Tibial artery (tissue), 4 donors: Measurements from ENCODE around the gene TM9SF4.
A peak's percentile ranks its signal among the peaks of the same experiment; 100 is the strongest.

ENCODE experiments used
- DNase-seq, 2 donors: peaks; one replicate each; pipeline ENCODE4 v3.0.0-alpha.2; 2019
- H3K27ac ChIP-seq, 2 donors: fragments of 200-600 bp; sonication (generic) in 1 of 2; 1 replicate in 1 of 2; 2 replicates in 1 of 2; pipeline ENCODE4 v1.5.1; 2018 to 2019; ENCODE audit warnings: mild to moderate bottlenecking in 1 of 2
- H3K27me3 ChIP-seq, 2 donors: fragments of 200-600 bp; sonication (generic) in 1 of 2; one replicate each; pipeline versions ENCODE4 v1.5.1 to v1.6.0; 2016 to 2019
- H3K36me3 ChIP-seq, 3 donors: fragments of 200-600 bp; sonication (generic) in 2 of 3; one replicate each; pipeline ENCODE4 v1.5.1; 2016 to 2019; ENCODE audit warnings: mild to moderate bottlenecking in 2 of 3
- H3K4me1 ChIP-seq, 4 donors: fragments of 200-600 bp; sonication (generic) in 2 of 4; 1 replicate in 3 of 4; 2 replicates in 1 of 4; pipeline ENCODE4 v1.5.1; 2016 to 2019
- H3K4me3 ChIP-seq, 2 donors: fragments of 200-600 bp; sonication (generic) in 1 of 2; 1 replicate in 1 of 2; 2 replicates in 1 of 2; pipeline ENCODE4 v1.5.1; 2018 to 2019; ENCODE audit warnings: mild to moderate bottlenecking in 2 of 2
- H3K9me3 ChIP-seq, 3 donors: fragments of 200-600 bp; sonication (generic) in 1 of 3; one replicate each; pipeline ENCODE4 v1.5.1; 2016 to 2019
- CTCF ChIP-seq, 2 experiments: fragments of 200-600 bp in 1 of 2; fragments of 450-650 bp in 1 of 2; IDR thresholded peaks; one replicate each; pipeline ENCODE4 v1.5.1; 2017 to 2019; ENCODE audit warnings: antibody characterized with exemption in 2 of 2, mild to moderate bottlenecking in 1 of 2, moderate library complexity in 1 of 2
- intact Hi-C: fragments of 100-400 bp; cut with DNase I; formaldehyde crosslinking; loops from one replicate; pipeline ENCODE4 v1.15.0; 2023; ENCODE audit warnings: low total_unique reads

TM9SF4 gene

GRCh38 chr20:32111156-32111686 is 1.7 kb downstream of the TM9SF4 start:
- no peaks in the 10 kb centered on the region for H3K36me3 ChIP-seq
- intact Hi-C loops, result loop anchor here (5.0 kb wide), 1 partner anchor 96 kb away; the partner anchor contains the start of genes PLAGL2 and POFUT1
- H3K27me3 ChIP-seq, result no peaks in the 10 kb centered on the region
- no peaks in the 10 kb centered on the region for H3K9me3 ChIP-seq
- no peak for DNase-seq
- H3K4me3 ChIP-seq, result no peak overlapping the region
- no peak overlapping the region for H3K27ac ChIP-seq
- peaks cover 0 to 31% (median 20%) of the 10 kb centered on the region in 4 donors for H3K4me1 ChIP-seq
- no peak for TF ChIP-seq CTCF (IDR thresholded peaks at IDR 0.05)

- H3K9me3 ChIP-seq, result no peaks in the 10 kb centered on the region
- H3K36me3 ChIP-seq, result no peaks in the 10 kb centered on the region
- H3K4me3 ChIP-seq, result no peak overlapping the region
- no peak overlapping the region for H3K27ac ChIP-seq
- DNase-seq, result peak in 1 of 2 donors; percentile 30
- H3K27me3 ChIP-seq, result no peaks in the 10 kb centered on the region
- intact Hi-C loops, result loop anchor here (5.0 kb wide), 1 partner anchor 96 kb away; the partner anchor contains the start of genes PLAGL2 and POFUT1
- TF ChIP-seq CTCF (IDR thresholded peaks at IDR 0.05), result no peak
- H3K4me1 ChIP-seq, result peaks cover 0 to 31% (median 20%) of the 10 kb centered on the region in 4 donors
Observed at GRCh38 chr20:32111753-32112152, 2.2 kb downstream of the TM9SF4 start.

GRCh38 chr20:32112841-32113240 is 3.3 kb downstream of the TM9SF4 start:
- Histone ChIP-seq H3K27ac (no peak overlapping the region), H3K4me3 (no peak overlapping the region), H3K9me3 (no peaks in the 10 kb centered on the region), H3K4me1 (peaks cover 0 to 41% (median 23%) of the 10 kb centered on the region in 4 donors), H3K36me3 (no peaks in the 10 kb centered on the region), H3K27me3 (no peaks in the 10 kb centered on the region)
- TF ChIP-seq CTCF (IDR thresholded peaks at IDR 0.05), result no peak
- peak in 1 of 2 donors; percentile 59 for DNase-seq
- intact Hi-C loops, result loop anchor here (5.0 kb wide), 1 partner anchor 94 kb away; the partner anchor contains the start of genes PLAGL2 and POFUT1

GRCh38 chr20:32113591-32114260 is 4.2 kb downstream of the TM9SF4 start:
- no peaks in the 10 kb centered on the region for H3K27me3 ChIP-seq
- intact Hi-C loops, result loop anchor here (5.0 kb wide), 1 partner anchor 94 kb away; the partner anchor contains the start of genes PLAGL2 and POFUT1
- DNase-seq, result no peak
- no peak for TF ChIP-seq CTCF (IDR thresholded peaks at IDR 0.05)
- no peaks in the 10 kb centered on the region for H3K9me3 ChIP-seq
- H3K4me1 ChIP-seq, result peaks cover 0 to 41% (median 23%) of the 10 kb centered on the region in 4 donors
- no peak overlapping the region for H3K4me3 ChIP-seq
- H3K27ac ChIP-seq, result no peak overlapping the region
- no peaks in the 10 kb centered on the region for H3K36me3 ChIP-seq

GRCh38 chr20:32114305-32114960 is 4.9 kb downstream of the TM9SF4 start:
- Histone ChIP-seq H3K4me1 (peaks cover 0 to 41% (median 23%) of the 10 kb centered on the region in 4 donors), H3K27me3 (no peaks in the 10 kb centered on the region), H3K27ac (no peak overlapping the region), H3K4me3 (no peak overlapping the region), H3K36me3 (no peaks in the 10 kb centered on the region), H3K9me3 (no peaks in the 10 kb centered on the region)
- TF ChIP-seq CTCF (IDR thresholded peaks at IDR 0.05), result no peak
- intact Hi-C loops, result loop anchor here (5.0 kb wide), 1 partner anchor 93 kb away; the partner anchor contains the start of genes PLAGL2 and POFUT1
- no peak for DNase-seq
